Panc1 (cell line): ENCODE results near the gene ZBTB34.

Source experiments
- POLR2AphosphoS5 ChIP-seq: IDR thresholded peaks from 2 replicates; pipeline ENCODE4 v1.6.1; 2012; ENCODE audit warnings: mild to moderate bottlenecking, low read depth, low read length, moderate library complexity
- TCF7L2 ChIP-seq: IDR thresholded peaks from 2 replicates; pipeline ENCODE4 v1.6.1; 2011; ENCODE audit warnings: mild to moderate bottlenecking, low read depth, low read length, inconsistent platforms
- TF ChIP-seq, protein P1 (sequence below), 2 experiments: IDR thresholded peaks; 2 replicates each; pipeline ENCODE4 v1.6.1; 2011 to 2012; ENCODE audit warnings: low read depth in 2 of 2, control low read depth in 1 of 2, low read length in 1 of 2, mild to moderate bottlenecking in 1 of 2, moderate library complexity in 1 of 2; ENCODE audit not compliant: insufficient read depth in 1 of 2
- TF ChIP-seq, protein P2 (sequence below): fragments of 450-650 bp; IDR thresholded peaks from 2 replicates; pipeline ENCODE4 v1.5.1; 2017; ENCODE audit warnings: mild to moderate bottlenecking

DNA sequence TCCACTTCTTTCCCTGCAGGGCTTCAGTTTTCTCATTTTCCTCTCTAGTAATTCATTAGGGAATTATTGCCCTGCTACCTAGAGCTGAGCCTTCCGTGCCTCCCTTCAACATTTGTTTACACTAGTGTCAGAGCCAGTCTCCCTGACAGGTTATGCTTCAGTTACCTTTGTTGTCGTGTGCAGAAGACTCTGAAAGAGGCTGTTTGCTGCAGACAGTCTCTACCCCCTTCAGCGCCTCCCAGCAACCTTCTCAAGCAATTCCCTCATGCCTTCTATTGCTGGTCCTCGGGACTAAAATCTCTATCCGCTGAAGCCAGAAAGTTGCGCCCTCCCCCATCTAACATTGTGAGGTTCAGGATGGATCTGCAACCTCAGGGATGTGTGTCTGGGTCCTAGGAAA is 67.0 kb downstream of the ZBTB34 start:
- TF ChIP-seq, protein P1, sequence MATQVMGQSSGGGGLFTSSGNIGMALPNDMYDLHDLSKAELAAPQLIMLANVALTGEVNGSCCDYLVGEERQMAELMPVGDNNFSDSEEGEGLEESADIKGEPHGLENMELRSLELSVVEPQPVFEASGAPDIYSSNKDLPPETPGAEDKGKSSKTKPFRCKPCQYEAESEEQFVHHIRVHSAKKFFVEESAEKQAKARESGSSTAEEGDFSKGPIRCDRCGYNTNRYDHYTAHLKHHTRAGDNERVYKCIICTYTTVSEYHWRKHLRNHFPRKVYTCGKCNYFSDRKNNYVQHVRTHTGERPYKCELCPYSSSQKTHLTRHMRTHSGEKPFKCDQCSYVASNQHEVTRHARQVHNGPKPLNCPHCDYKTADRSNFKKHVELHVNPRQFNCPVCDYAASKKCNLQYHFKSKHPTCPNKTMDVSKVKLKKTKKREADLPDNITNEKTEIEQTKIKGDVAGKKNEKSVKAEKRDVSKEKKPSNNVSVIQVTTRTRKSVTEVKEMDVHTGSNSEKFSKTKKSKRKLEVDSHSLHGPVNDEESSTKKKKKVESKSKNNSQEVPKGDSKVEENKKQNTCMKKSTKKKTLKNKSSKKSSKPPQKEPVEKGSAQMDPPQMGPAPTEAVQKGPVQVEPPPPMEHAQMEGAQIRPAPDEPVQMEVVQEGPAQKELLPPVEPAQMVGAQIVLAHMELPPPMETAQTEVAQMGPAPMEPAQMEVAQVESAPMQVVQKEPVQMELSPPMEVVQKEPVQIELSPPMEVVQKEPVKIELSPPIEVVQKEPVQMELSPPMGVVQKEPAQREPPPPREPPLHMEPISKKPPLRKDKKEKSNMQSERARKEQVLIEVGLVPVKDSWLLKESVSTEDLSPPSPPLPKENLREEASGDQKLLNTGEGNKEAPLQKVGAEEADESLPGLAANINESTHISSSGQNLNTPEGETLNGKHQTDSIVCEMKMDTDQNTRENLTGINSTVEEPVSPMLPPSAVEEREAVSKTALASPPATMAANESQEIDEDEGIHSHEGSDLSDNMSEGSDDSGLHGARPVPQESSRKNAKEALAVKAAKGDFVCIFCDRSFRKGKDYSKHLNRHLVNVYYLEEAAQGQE (IDR thresholded peaks at IDR 0.05; ENCODE audit: insufficient read depth in 1 of 2, low read depth in 2 of 2, low read length in 1 of 2) = no peak
- TF ChIP-seq, protein P2, sequence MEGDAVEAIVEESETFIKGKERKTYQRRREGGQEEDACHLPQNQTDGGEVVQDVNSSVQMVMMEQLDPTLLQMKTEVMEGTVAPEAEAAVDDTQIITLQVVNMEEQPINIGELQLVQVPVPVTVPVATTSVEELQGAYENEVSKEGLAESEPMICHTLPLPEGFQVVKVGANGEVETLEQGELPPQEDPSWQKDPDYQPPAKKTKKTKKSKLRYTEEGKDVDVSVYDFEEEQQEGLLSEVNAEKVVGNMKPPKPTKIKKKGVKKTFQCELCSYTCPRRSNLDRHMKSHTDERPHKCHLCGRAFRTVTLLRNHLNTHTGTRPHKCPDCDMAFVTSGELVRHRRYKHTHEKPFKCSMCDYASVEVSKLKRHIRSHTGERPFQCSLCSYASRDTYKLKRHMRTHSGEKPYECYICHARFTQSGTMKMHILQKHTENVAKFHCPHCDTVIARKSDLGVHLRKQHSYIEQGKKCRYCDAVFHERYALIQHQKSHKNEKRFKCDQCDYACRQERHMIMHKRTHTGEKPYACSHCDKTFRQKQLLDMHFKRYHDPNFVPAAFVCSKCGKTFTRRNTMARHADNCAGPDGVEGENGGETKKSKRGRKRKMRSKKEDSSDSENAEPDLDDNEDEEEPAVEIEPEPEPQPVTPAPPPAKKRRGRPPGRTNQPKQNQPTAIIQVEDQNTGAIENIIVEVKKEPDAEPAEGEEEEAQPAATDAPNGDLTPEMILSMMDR = no peak
- TF ChIP-seq POLR2AphosphoS5 (no peak), TCF7L2 (no peak)
